Measurements from ENCODE around the gene C1QTNF12.
"Not testable (repeated sequence)": the region's sequence is repeated elsewhere in the genome, so short reads cannot be mapped to it uniquely, and the experiment has no call there.

C1QTNF12 gene

GRCh38 chr1:1199141-1199960 is 47.2 kb downstream of the C1QTNF12 start:
- no peak for DNase-seq (ENCODE audit: low read depth)

- no peak for DNase-seq (ENCODE audit: low read depth)
Measured at GRCh38 chr1:1198423-1199140, 47.9 kb downstream of the C1QTNF12 start.

GRCh38 chr1:1197551-1198422 is 48.7 kb downstream of the C1QTNF12 start:
- no peak for DNase-seq (ENCODE audit: low read depth)

GRCh38 chr1:1197188-1197500 is 49.4 kb downstream of the C1QTNF12 start:
- DNase-seq (ENCODE audit: low read depth) = no peak

- DNase-seq (ENCODE audit: low read depth) = no peak
Measured at GRCh38 chr1:1196431-1197187, 49.9 kb downstream of the C1QTNF12 start.

- not testable (repeated sequence) for DNase-seq (ENCODE audit: low read depth)
Measured at GRCh38 chr1:1195726-1196125, 50.8 kb downstream of the C1QTNF12 start.

- DNase-seq (ENCODE audit: low read depth) = no peak
Measured at GRCh38 chr1:1194723-1195122, 51.8 kb downstream of the C1QTNF12 start.

Measured in stimulated activated CD8-positive, alpha-beta memory T cell treated with anti-CD3 and anti-CD28 coated beads, Interleukin-4, amount 100 ng/mL, for 24 hours (primary cell).